ENCODE measurements around the gene IGFL1. TPM values are rescaled to one million over a fixed set of nuclear protein-coding genes. Genes with fewer than 3 reads are reported as not detected.

The IGFL1 gene
- total and polyA plus RNA-seq, 10 of the 15 experiments (the other 5 are each of a cell fraction or from before 2014, with no cell fraction given), result not detected

GRCh38 chr19:46180701-46181387, 48.7 kb upstream of the IGFL1 start (continued):
- no peak for TF ChIP-seq HDAC6 (IDR thresholded peaks at IDR 0.05; ENCODE audit: unreplicated experiment)

- CTCF ChIA-PET, result no interaction called here
These were observed 48.2 kb upstream of the IGFL1 start for GRCh38 chr19:46181388-46181779.

More at GRCh38 chr19:46181388-46181779, 48.2 kb upstream of the IGFL1 start:
- intact Hi-C loops (cut with micrococcal nuclease; ENCODE audit: unreplicated experiment), result no loop called here
- Histone ChIP-seq H3K36me3 (ENCODE audit: control insufficient read depth in 2 of 2, insufficient read depth in 2 of 2, low read length in 1 of 2) (no peaks in the 10 kb centered on the region), H3K79me2 (ENCODE audit: control insufficient read depth, insufficient read depth, low read length) (no peaks in the 10 kb centered on the region), H3K27ac (ENCODE audit: control insufficient read depth, insufficient read depth) (no peak overlapping the region), H4K20me1 (ENCODE audit: control insufficient read depth, insufficient read depth) (no peaks in the 10 kb centered on the region), H3K9ac (ENCODE audit: control insufficient read depth, insufficient read depth, low read length) (no peak overlapping the region), H3K4me3 (no peak overlapping the region), H2AFZ (ENCODE audit: control insufficient read depth, low read depth, low read length) (no peak overlapping the region), H3K4me1 (ENCODE audit: control insufficient read depth, insufficient read depth, low read length) (peaks cover 3% of the 10 kb centered on the region; the same call in 1 of the 2 replicates), H3K27me3 (replicated peaks in 1 of 2; ENCODE audit: control insufficient read depth in 2 of 2, insufficient read depth in 2 of 2, low read length in 1 of 2) (peaks cover 0 to 2% of the 10 kb centered on the region in 2 experiments; a peak in 2 of 4 replicates), H3K4me2 (ENCODE audit: control insufficient read depth, insufficient read depth) (no peak overlapping the region), H3K9me3 (replicated peaks; ENCODE audit: control insufficient read depth, insufficient read depth, low read length) (no peaks in the 10 kb centered on the region)
- no peak for DNase-seq (ENCODE audit: low read depth, low spot score)
- ChIA-PET SMC1A (ENCODE audit: uncharacterized antibody, unreplicated experiment) (no interaction called here), RAD21 (ENCODE audit: unreplicated experiment) (no interaction called here), POLR2A (no interaction called here)
- in situ Hi-C loops (cut with MboI), result no loop called here
- WGBS (ENCODE audit: insufficient coverage, insufficient replicate concordance, low lambda C conversion rate, missing lambda C conversion rate), result 2% methylated on average over 6 of the region's 6 CpGs
- no TSS peak for BruUV-seq (replicated peaks)
- no peak for FAIRE-seq
- peak; percentile 45 for ATAC-seq
- no peak for TF ChIP-seq EED (IDR thresholded peaks at IDR 0.05; ENCODE audit: low read depth)
- TF ChIP-seq NFXL1 (IDR thresholded peaks at IDR 0.05; ENCODE audit: borderline replicate concordance), result no peak
- no peak for TF ChIP-seq NFYB (IDR thresholded peaks at IDR 0.05; ENCODE audit: insufficient read depth, low read depth, low read length)
- no peak for TF ChIP-seq RCOR1 (conservative IDR thresholded peaks at IDR 0.05; ENCODE audit: low read depth, low read length)
- no peak for TF ChIP-seq CUX1 (IDR thresholded peaks at IDR 0.05; ENCODE audit: insufficient replicate concordance, low read depth, low read length)
- no peak for TF ChIP-seq NRF1 (conservative IDR thresholded peaks at IDR 0.05; ENCODE audit: low read depth, low read length)
- no peak for TF ChIP-seq PAX5 (IDR thresholded peaks at IDR 0.05; ENCODE audit: borderline replicate concordance, low read depth, low read length)
- no peak for TF ChIP-seq TCF12 (IDR thresholded peaks at IDR 0.05; ENCODE audit: low read depth, low read length)
- no peak for TF ChIP-seq RBBP5 (conservative IDR thresholded peaks at IDR 0.05)

All from GM12878 (cell line).